Gastrocnemius medialis (tissue), 4 donors: Measurements from ENCODE around the gene KNDC1. TPM values are rescaled to one million over a fixed set of nuclear protein-coding genes. Genes with fewer than 3 reads are reported as not detected.
"Not testable (repeated sequence)": the region's sequence is repeated elsewhere in the genome, so short reads cannot be mapped to it uniquely, and the experiment has no call there.

Experiments
- ATAC-seq, 2 donors: fragments of 150-250 bp; one replicate each; pipeline ENCODE4 v1.9.1; 2016
- DNase-seq, 2 donors: peaks; one replicate each; pipeline ENCODE4 v3.0.0-alpha.2; 2019
- H3K27ac ChIP-seq, 4 donors: fragments of 200-600 bp; sonication (generic); 1 replicate in 1 of 4; 2 replicates in 3 of 4; pipeline ENCODE4 v1.5.1; 2016 to 2018; ENCODE audit warnings: mild to moderate bottlenecking in 2 of 4, moderate library complexity in 1 of 4
- H3K27me3 ChIP-seq, 3 donors: fragments of 200-600 bp; sonication (generic) in 2 of 3; 1 replicate in 1 of 3; 2 replicates in 2 of 3; pipeline versions ENCODE4 v1.5.1 to v1.6.0; 2016 to 2019; ENCODE audit warnings: mild to moderate bottlenecking in 1 of 3, moderate library complexity in 1 of 3
- H3K36me3 ChIP-seq, 2 donors: fragments of 200-600 bp; sonication (generic) in 1 of 2; one replicate each; pipeline ENCODE4 v1.5.1; 2017 to 2018
- H3K4me1 ChIP-seq, 2 donors: fragments of 200-600 bp; sonication (generic) in 1 of 2; one replicate each; pipeline ENCODE4 v1.5.1; 2016 to 2017; ENCODE audit warnings: mild to moderate bottlenecking in 2 of 2
- H3K4me3 ChIP-seq, 4 donors: fragments of 200-600 bp; sonication (generic) in 3 of 4; 1 replicate in 1 of 4; 2 replicates in 3 of 4; pipeline ENCODE4 v1.5.1; 2016 to 2019; ENCODE audit warnings: mild to moderate bottlenecking in 2 of 4
- H3K9me3 ChIP-seq, 3 donors: fragments of 200-600 bp; sonication (generic) in 2 of 3; 1 replicate in 1 of 3; 2 replicates in 2 of 3; pipeline ENCODE4 v1.5.1; 2016 to 2019
- POLR2A ChIP-seq, 2 donors: fragments of 450-650 bp; IDR thresholded peaks; one replicate each; pipeline ENCODE4 v1.6.1; 2017; ENCODE audit warnings: antibody characterized with exemption in 2 of 2, mild to moderate bottlenecking in 2 of 2, moderate library complexity in 2 of 2
- in situ Hi-C, 4 donors: fragments of 200-750 bp; cut with MboI; loops; one replicate each; pipeline versions ENCODE4 v1.15.0 to v1.8.0; 2017; ENCODE audit warnings: low sequenced_read_pairs in 4 of 4
- intact Hi-C: fragments of 100-400 bp; cut with DNase I; formaldehyde crosslinking; loops from one replicate; pipeline ENCODE4 v1.15.1; 2023; ENCODE audit warnings: low total_unique reads
- total RNA-seq, 4 donors: library from RNA; depleted of rRNA; stranded (reverse); fragments of >200 nt; gene quantifications; one replicate each; pipeline versions ENCODE4 v1.1.0 to v1.2.3, GENCODE V29; 2016
- TF ChIP-seq, protein P1 (sequence below), 5 experiments: fragments of 450-650 bp in 3 of 5; fragments of 200-600 bp in 2 of 5; sonication (generic) in 2 of 5; IDR thresholded peaks in 4 of 5; conservative IDR thresholded peaks in 1 of 5; 1 replicate in 4 of 5; 2 replicates in 1 of 5; pipeline ENCODE4 v1.5.1; 2016 to 2019; ENCODE audit warnings: antibody characterized with exemption in 5 of 5, mild to moderate bottlenecking in 3 of 5, moderate library complexity in 3 of 5

The KNDC1 gene
- total RNA-seq, 4 donors from 2014 or later = 0.04 to 0.13 TPM; not detected in 2

DNA sequence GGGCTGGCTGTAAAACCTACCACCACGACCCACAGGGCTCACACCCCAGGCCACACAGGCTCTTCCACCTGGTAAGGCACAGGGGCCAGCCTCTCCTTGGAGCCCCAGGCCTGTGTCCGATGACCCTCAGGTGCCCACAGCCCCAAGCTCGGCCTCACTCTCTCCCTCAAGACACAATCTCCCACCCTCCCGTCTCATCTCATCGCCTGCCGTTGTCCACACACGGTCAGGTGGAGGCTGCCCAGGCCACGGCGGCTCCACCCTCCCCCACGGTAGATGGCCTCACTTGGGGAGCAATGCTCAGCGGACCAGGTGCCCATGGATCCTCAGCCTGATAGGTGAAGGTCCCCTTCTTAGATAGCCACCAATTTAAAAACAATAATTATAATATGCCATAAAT is 61.3 kb downstream of the KNDC1 start:
- no peak overlapping the region for H3K27ac ChIP-seq
- peaks cover 17 to 48% (median 26%) of the 10 kb centered on the region in 3 donors for H3K27me3 ChIP-seq
- no peak for ATAC-seq
- in situ Hi-C loops = no loop called here
- no peaks in the 10 kb centered on the region for H3K36me3 ChIP-seq
- no peaks in the 10 kb centered on the region for H3K9me3 ChIP-seq
- TF ChIP-seq, protein P1, sequence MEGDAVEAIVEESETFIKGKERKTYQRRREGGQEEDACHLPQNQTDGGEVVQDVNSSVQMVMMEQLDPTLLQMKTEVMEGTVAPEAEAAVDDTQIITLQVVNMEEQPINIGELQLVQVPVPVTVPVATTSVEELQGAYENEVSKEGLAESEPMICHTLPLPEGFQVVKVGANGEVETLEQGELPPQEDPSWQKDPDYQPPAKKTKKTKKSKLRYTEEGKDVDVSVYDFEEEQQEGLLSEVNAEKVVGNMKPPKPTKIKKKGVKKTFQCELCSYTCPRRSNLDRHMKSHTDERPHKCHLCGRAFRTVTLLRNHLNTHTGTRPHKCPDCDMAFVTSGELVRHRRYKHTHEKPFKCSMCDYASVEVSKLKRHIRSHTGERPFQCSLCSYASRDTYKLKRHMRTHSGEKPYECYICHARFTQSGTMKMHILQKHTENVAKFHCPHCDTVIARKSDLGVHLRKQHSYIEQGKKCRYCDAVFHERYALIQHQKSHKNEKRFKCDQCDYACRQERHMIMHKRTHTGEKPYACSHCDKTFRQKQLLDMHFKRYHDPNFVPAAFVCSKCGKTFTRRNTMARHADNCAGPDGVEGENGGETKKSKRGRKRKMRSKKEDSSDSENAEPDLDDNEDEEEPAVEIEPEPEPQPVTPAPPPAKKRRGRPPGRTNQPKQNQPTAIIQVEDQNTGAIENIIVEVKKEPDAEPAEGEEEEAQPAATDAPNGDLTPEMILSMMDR (IDR thresholded peaks at IDR 0.05 in 4 of 5, conservative IDR thresholded peaks at IDR 0.05 in 1 of 5) = no peak
- TF ChIP-seq POLR2A (IDR thresholded peaks at IDR 0.05) = no peak
- H3K4me1 ChIP-seq = no peaks in the 10 kb centered on the region
- intact Hi-C loops = no loop called here
- no peak overlapping the region for H3K4me3 ChIP-seq
- DNase-seq = no peak

DNA sequence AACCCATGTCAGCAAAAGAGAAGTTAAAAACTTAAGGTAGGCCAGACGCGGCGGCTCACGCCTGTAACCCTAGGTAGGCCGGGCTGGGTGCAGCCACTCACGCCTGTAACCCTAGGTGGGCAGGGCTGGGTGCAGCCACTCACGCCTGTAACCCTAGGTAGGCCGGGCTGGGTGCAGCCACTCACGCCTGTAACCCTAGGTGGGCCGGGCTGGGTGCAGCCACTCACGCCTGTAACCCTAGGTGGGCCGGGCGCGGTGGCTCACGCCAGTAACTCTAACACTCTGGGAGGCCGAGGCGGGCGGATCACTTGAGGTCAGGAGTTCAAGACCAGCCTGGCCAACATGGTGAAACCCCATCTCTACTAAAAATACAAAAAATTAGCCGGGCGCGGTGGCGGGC is 61.7 kb downstream of the KNDC1 start:
- in situ Hi-C loops, H3K36me3 ChIP-seq, ATAC-seq, H3K9me3 ChIP-seq, H3K4me3 ChIP-seq, intact Hi-C loops, H3K27ac ChIP-seq, H3K4me1 ChIP-seq, DNase-seq: not testable (repeated sequence)
- peaks cover 18 to 52% (median 28%) of the 10 kb centered on the region in 3 donors for H3K27me3 ChIP-seq

DNA sequence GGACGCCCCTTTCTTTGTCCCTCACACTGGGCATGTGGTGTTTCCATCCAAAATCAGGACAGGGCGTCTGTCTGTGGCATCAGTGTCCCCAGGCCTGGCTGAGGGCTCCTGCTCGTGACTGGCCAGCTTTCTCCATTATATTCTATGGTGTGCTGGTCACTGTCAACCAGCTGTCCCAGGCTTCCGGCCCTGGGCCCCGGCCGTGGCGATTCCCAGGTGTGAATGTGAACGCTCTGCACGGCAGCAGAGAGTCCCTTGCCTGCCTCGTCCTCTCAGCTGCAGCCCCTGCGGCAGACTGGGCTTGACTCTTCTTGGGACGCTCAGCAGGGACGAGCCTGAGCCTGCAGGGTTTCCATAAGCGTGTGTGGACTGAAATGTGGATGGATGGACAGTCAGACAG is 64.1 kb downstream of the KNDC1 start:
- DNase-seq (no peak), ATAC-seq (no peak)
- H3K27ac ChIP-seq = no peak overlapping the region
- H3K4me1 ChIP-seq = no peaks in the 10 kb centered on the region
- no peaks in the 10 kb centered on the region for H3K9me3 ChIP-seq
- TF ChIP-seq, protein P1 (IDR thresholded peaks at IDR 0.05 in 4 of 5, conservative IDR thresholded peaks at IDR 0.05 in 1 of 5) = no peak
- no peak for TF ChIP-seq POLR2A (IDR thresholded peaks at IDR 0.05)
- H3K4me3 ChIP-seq = no peak overlapping the region
- in situ Hi-C loops = no loop called here
- H3K36me3 ChIP-seq = no peaks in the 10 kb centered on the region
- H3K27me3 ChIP-seq = peaks cover 33 to 64% (median 39%) of the 10 kb centered on the region in 3 donors
- intact Hi-C loops = no loop called here

DNA sequence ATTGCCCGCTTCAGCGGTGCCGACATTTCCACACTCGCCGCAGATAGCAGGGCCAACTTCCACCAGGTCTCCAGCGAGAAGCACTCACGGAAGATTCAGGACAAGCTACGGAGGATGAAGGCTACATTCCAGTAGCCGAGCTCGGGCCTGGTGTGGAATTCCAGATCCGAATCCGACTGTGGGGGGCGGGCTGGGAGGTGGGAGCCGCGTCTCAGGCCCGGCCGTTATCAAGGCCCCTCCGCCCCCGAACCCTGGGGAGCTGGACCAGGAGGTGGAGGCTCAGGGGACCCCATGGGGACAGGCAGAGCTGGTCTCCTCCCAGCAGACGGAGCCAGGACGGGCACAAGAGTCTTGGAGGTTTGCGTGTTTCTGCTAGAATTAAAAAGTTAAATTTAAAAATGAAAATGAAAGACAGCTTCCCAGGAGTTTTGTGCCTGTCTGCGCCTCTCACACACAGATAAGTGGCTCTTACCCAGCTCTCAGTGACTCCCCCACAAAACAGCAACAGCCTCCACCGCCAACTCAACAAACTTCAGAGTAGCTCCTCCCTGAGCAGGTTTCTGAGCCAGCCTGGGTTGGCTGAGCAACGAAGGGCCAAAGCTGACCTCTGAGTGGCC is 64.8 kb downstream of the KNDC1 start:
- Histone ChIP-seq H3K4me3 (no peak overlapping the region), H3K4me1 (no peaks in the 10 kb centered on the region), H3K9me3 (no peaks in the 10 kb centered on the region), H3K27ac (no peak overlapping the region), H3K27me3 (peaks cover 38 to 68% (median 47%) of the 10 kb centered on the region in 3 donors), H3K36me3 (no peaks in the 10 kb centered on the region)
- DNase-seq (no peak), ATAC-seq (no peak)
- intact Hi-C loops (no loop called here), in situ Hi-C loops (no loop called here)
- no peak for TF ChIP-seq POLR2A (IDR thresholded peaks at IDR 0.05)
- TF ChIP-seq, protein P1 (IDR thresholded peaks at IDR 0.05 in 4 of 5, conservative IDR thresholded peaks at IDR 0.05 in 1 of 5) = no peak

DNA sequence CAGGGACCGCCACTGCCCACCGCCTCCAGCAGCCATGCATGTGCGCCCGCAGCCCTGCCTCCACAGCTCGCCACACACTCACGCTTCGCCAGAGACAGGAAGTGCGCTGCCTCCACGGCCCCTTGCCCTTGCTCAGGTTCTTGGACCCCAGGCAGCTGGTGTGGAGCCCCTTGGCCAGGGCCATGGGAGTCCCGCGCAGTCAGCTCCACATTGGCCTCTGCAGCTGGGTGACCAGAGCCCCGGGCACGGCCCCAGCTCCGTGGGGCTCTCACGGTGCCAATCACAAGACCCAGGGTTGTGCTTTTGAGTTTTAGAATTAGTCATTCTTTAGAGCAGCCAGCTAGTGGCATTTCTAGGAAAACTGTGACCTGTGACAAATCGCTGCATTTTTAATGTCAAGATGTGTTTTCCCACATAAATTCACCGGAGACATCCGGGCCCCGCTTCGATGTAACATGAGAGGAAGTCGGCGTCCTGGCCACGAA is 65.7 kb downstream of the KNDC1 start:
- ATAC-seq (no peak), DNase-seq (no peak)
- intact Hi-C loops (no loop called here), in situ Hi-C loops (no loop called here)
- Histone ChIP-seq H3K36me3 (no peaks in the 10 kb centered on the region), H3K9me3 (no peaks in the 10 kb centered on the region), H3K27ac (no peak overlapping the region), H3K4me1 (no peaks in the 10 kb centered on the region), H3K4me3 (no peak overlapping the region), H3K27me3 (peaks cover 38 to 70% (median 48%) of the 10 kb centered on the region in 3 donors)
- TF ChIP-seq, protein P1 (IDR thresholded peaks at IDR 0.05 in 4 of 5, conservative IDR thresholded peaks at IDR 0.05 in 1 of 5) = no peak
- no peak for TF ChIP-seq POLR2A (IDR thresholded peaks at IDR 0.05)
